Natural killer cell (primary cell): ENCODE data around the gene FGF2. TPM values are rescaled to one million over a fixed set of nuclear protein-coding genes. Genes with fewer than 3 reads are reported as not detected.
"Not testable (repeated sequence)": the region's sequence is repeated elsewhere in the genome, so short reads cannot be mapped to it uniquely, and the experiment has no call there.

ENCODE experiments used
- ATAC-seq, 3 donors: fragments of 150-1000 bp in 2 of 3; fragments of 200-7000 bp in 1 of 3; cut with Tn5 transposase; 1 replicate in 1 of 3; 2 replicates in 2 of 3; pipeline ENCODE4 v1.10.0; 2021; ENCODE audit warnings: mild to moderate bottlenecking in 2 of 3, moderate library complexity in 2 of 3
- DNase-seq, 2 donors: peaks; one replicate each; pipeline versions ENCODE4 v3.0.0 to v3.0.0-alpha.2; 2013 to 2021; ENCODE audit warnings: mixed read lengths in 1 of 2
- H3K27ac ChIP-seq: one replicate; pipeline ENCODE4 v1.5.1; 2013; ENCODE audit warnings: mild to moderate bottlenecking, low read length
- H3K27me3 ChIP-seq: one replicate; pipeline ENCODE4 v1.6.1; 2013; ENCODE audit warnings: low read length; ENCODE audit not compliant: control insufficient read depth, insufficient read depth
- H3K36me3 ChIP-seq: one replicate; pipeline ENCODE4 v1.6.1; 2013; ENCODE audit warnings: low read length; ENCODE audit not compliant: control insufficient read depth, insufficient read depth
- H3K4me1 ChIP-seq: one replicate; pipeline ENCODE4 v1.6.1; 2013; ENCODE audit warnings: low read length; ENCODE audit not compliant: control insufficient read depth, insufficient read depth
- H3K4me3 ChIP-seq: one replicate; pipeline ENCODE4 v1.5.1; 2013; ENCODE audit warnings: low read length
- H3K9me3 ChIP-seq: one replicate; pipeline ENCODE4 v1.6.1; 2013; ENCODE audit warnings: low read length; ENCODE audit not compliant: control insufficient read depth, insufficient read depth
- H3K27ac Mint-ChIP-seq, 2 donors: one replicate each; pipeline ENCODE4 v1.8.0; 2022; ENCODE audit warnings: mild to moderate bottlenecking in 2 of 2, mixed read lengths in 2 of 2, moderate library complexity in 1 of 2
- H3K27me3 Mint-ChIP-seq, 2 donors: one replicate each; pipeline ENCODE4 v1.8.0; 2022; ENCODE audit warnings: low read depth in 2 of 2, mixed read lengths in 2 of 2
- H3K36me3 Mint-ChIP-seq: one replicate; pipeline ENCODE4 v1.8.0; 2022; ENCODE audit warnings: mixed read lengths
- H3K4me1 Mint-ChIP-seq, 2 donors: one replicate each; pipeline ENCODE4 v1.8.0; 2022; ENCODE audit warnings: mixed read lengths in 2 of 2
- H3K4me3 Mint-ChIP-seq: one replicate; pipeline ENCODE4 v1.8.0; 2022; ENCODE audit warnings: mild to moderate bottlenecking, moderate library complexity, mixed read lengths
- H3K9me3 Mint-ChIP-seq, 2 donors: one replicate each; pipeline ENCODE4 v1.8.0; 2022; ENCODE audit warnings: mixed read lengths in 2 of 2
- WGBS: methylation state at CpG from one replicate; pipeline ENCODE4 v1.1.7; 2013; ENCODE audit warnings: missing lambda C conversion rate; ENCODE audit not compliant: insufficient coverage; 5-methylcytosine and 5-hydroxymethylcytosine counted together
- intact Hi-C: fragments of 100-400 bp; cut with micrococcal nuclease; formaldehyde crosslinking; loops from one replicate; pipeline ENCODE4 v1.14.2; 2022
- total RNA-seq, 4 donors: library from RNA; stranded (reverse); fragments of 120-200 nt in 1 of 4; gene quantifications; one replicate each; pipeline versions ENCODE4 v1.2.3 to v1.2.4, GENCODE V29; 2013 to 2022
- TF ChIP-seq, protein P1 (sequence below): fragments of 200-600 bp; IDR thresholded peaks from one replicate; pipeline ENCODE4 v1.8.0; 2022; ENCODE audit warnings: antibody characterized with exemption

FGF2 gene
- total RNA-seq, 3 donors from 2014 or later (not counting 1 experiment from before 2014, with no cell fraction given): not detected

DNA sequence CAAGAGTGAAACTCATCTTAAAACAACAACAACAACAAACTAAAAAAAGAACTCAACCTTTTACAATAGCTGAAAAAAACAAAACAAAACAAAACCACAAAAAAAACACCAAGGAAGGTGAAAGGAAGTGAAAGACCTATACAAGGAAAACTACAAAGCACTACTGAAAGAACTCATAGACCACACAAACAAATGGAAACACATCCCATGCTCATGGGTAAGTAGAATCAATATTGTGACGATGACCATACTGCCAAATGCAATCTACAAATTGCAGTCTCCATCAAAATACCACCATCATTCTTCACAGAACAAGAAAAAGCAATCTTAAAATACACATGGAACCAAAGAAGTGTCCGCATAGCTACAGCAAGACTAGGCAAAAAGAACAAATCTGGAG is 41.5 kb upstream of the FGF2 start:
- Mint-ChIP-seq H3K4me3 (no peak overlapping the region), H3K9me3 (no peaks in the 10 kb centered on the region), H3K27ac (no peak overlapping the region), H3K36me3 (no peaks in the 10 kb centered on the region), H3K27me3 (peaks cover 3 to 9% of the 10 kb centered on the region in 2 donors), H3K4me1 (peaks cover 0 to 10% of the 10 kb centered on the region in 2 donors)
- 94% methylated on average over 2 of the region's 2 CpGs for WGBS
- no peaks in the 10 kb centered on the region for H3K36me3 ChIP-seq
- intact Hi-C loops: no loop called here
- no peak for DNase-seq
- H3K4me1 ChIP-seq: no peaks in the 10 kb centered on the region
- no peak overlapping the region for H3K4me3 ChIP-seq
- no peak for ATAC-seq
- H3K27ac ChIP-seq: no peak overlapping the region
- no peaks in the 10 kb centered on the region for H3K9me3 ChIP-seq
- peaks cover 4% of the 10 kb centered on the region for H3K27me3 ChIP-seq
- TF ChIP-seq, protein P1, sequence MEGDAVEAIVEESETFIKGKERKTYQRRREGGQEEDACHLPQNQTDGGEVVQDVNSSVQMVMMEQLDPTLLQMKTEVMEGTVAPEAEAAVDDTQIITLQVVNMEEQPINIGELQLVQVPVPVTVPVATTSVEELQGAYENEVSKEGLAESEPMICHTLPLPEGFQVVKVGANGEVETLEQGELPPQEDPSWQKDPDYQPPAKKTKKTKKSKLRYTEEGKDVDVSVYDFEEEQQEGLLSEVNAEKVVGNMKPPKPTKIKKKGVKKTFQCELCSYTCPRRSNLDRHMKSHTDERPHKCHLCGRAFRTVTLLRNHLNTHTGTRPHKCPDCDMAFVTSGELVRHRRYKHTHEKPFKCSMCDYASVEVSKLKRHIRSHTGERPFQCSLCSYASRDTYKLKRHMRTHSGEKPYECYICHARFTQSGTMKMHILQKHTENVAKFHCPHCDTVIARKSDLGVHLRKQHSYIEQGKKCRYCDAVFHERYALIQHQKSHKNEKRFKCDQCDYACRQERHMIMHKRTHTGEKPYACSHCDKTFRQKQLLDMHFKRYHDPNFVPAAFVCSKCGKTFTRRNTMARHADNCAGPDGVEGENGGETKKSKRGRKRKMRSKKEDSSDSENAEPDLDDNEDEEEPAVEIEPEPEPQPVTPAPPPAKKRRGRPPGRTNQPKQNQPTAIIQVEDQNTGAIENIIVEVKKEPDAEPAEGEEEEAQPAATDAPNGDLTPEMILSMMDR: no peak

DNA sequence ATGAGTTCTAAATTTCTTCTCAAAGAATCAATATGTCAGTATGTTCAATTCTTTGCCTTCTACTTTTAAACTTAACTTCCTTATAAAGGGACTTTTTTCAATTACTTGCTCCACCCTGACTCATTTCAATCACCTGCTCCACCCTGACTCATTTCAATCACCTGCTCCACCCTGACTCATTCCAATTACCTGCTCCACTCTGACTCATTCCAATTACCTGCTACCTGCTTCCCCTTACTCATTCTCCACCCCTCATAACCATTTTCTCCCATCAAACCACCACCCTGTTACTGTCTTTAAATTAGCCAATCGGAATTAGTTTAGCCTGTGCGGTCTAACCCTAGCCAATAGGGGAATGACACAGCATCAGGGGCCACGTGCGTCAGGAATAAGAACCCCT is 40.3 kb upstream of the FGF2 start:
- ATAC-seq, H3K36me3 Mint-ChIP-seq, H3K9me3 Mint-ChIP-seq, H3K4me1 Mint-ChIP-seq, H3K4me3 ChIP-seq, intact Hi-C loops, H3K4me1 ChIP-seq, DNase-seq, H3K27ac Mint-ChIP-seq, H3K27me3 ChIP-seq, H3K27me3 Mint-ChIP-seq, H3K36me3 ChIP-seq, H3K9me3 ChIP-seq, H3K4me3 Mint-ChIP-seq, H3K27ac ChIP-seq: not testable (repeated sequence)
- WGBS: 92% methylated on average over 4 of the region's 4 CpGs

DNA sequence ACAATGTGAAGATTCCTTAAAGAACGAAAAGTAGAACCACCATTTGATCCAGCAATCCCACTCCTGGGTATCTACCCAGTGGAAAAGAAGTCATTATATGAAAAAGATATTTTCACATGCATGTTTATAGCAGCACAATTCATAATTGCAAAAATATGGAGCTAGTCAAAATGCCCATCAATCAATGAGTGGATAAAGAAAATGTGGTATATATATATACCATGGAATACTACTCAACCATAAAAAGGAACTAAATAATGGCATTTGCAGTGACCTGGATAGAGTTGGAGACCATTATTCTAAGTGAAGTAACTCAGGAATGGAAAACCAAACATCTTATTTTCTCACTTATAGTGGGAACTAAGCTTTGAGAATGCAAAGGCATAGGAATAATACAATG is 39.7 kb upstream of the FGF2 start:
- DNase-seq, H3K4me1 Mint-ChIP-seq, H3K4me3 ChIP-seq, H3K9me3 ChIP-seq, H3K9me3 Mint-ChIP-seq, H3K27ac ChIP-seq, H3K36me3 Mint-ChIP-seq, H3K4me1 ChIP-seq, H3K27me3 Mint-ChIP-seq, H3K36me3 ChIP-seq, H3K27me3 ChIP-seq, ATAC-seq, H3K27ac Mint-ChIP-seq, H3K4me3 Mint-ChIP-seq, intact Hi-C loops: not testable (repeated sequence)
- no CpG with 5 or more reads among the region's 1 CpG for WGBS

DNA sequence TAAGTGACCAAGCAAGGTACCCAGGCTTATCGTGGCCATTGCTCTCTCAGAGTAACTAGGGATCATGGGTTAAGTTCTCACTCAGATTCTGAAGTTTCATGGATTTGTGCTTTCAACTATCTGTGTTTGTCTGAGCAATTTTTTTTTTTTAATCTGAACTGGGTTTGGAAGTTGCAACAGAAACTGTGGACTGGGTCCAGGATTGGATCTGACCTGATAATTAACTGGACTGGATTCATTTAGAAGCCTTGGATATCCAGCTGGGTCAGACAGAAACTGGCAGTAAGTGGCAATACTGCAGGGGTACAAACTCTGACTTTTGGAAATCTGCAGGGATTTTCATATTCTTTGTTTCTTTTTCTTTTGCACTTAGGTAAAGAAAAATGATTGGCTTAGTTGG is 38.7 kb upstream of the FGF2 start:
- ATAC-seq (no peak), DNase-seq (no peak)
- Mint-ChIP-seq H3K9me3 (no peaks in the 10 kb centered on the region), H3K27me3 (peaks cover 0 to 3% of the 10 kb centered on the region in 2 donors), H3K36me3 (no peaks in the 10 kb centered on the region), H3K4me1 (peaks cover 0 to 10% of the 10 kb centered on the region in 2 donors), H3K27ac (no peak overlapping the region), H3K4me3 (no peak overlapping the region)
- no peak overlapping the region for H3K4me3 ChIP-seq
- TF ChIP-seq, protein P1: no peak
- H3K4me1 ChIP-seq: no peaks in the 10 kb centered on the region
- no peak overlapping the region for H3K27ac ChIP-seq
- intact Hi-C loops: no loop called here
- no peaks in the 10 kb centered on the region for H3K36me3 ChIP-seq
- WGBS: 73% methylated on average over 1 of the region's 1 CpG
- H3K27me3 ChIP-seq: peaks cover 2% of the 10 kb centered on the region
- no peaks in the 10 kb centered on the region for H3K9me3 ChIP-seq

DNA sequence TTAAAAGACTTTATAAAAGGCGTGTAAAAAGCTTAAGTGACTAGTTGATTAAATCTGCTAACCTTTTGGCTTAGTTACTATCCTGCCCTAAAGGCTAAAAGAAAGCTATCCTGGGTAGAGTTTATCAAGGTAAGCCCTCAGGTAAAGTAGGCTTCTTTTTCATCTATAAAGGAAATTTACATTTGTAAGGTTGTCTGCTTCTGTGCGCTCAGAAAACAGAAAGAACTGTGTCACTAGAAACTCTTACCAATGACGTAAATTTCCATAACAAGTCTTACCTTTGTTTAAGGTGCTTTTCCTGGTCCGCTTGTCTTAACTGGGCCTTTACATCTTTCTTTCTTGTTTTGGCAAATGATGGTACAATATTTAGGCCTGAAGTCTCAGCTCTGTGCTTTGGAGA is 37.7 kb upstream of the FGF2 start:
- H3K4me1 ChIP-seq: no peaks in the 10 kb centered on the region
- no peaks in the 10 kb centered on the region for H3K36me3 ChIP-seq
- H3K27me3 ChIP-seq: no peaks in the 10 kb centered on the region
- TF ChIP-seq, protein P1: no peak
- no peak overlapping the region for H3K27ac Mint-ChIP-seq
- no peak overlapping the region for H3K4me3 Mint-ChIP-seq
- no peak for DNase-seq
- no peak overlapping the region for H3K27ac ChIP-seq
- no peaks in the 10 kb centered on the region for H3K9me3 ChIP-seq
- no peak for ATAC-seq
- intact Hi-C loops: no loop called here
- peaks cover 0 to 10% of the 10 kb centered on the region in 2 donors for H3K4me1 Mint-ChIP-seq
- 90% methylated on average over 4 of the region's 4 CpGs for WGBS
- H3K4me3 ChIP-seq: no peak overlapping the region
- H3K27me3 Mint-ChIP-seq: peaks cover 0 to 3% of the 10 kb centered on the region in 2 donors
- H3K9me3 Mint-ChIP-seq: no peaks in the 10 kb centered on the region
- no peaks in the 10 kb centered on the region for H3K36me3 Mint-ChIP-seq
